IPS DF 4.7 (cell line): ENCODE data around the gene EXOC4.
A peak's percentile ranks its signal among the peaks of the same experiment; 100 is the strongest.
"Not testable (repeated sequence)": the region's sequence is repeated elsewhere in the genome, so short reads cannot be mapped to it uniquely, and the experiment has no call there.

Experiments used
- DNase-seq: peaks from one replicate; pipeline ENCODE4 v3.0.0-alpha.2; 2013; ENCODE audit warnings: low spot score; ENCODE audit errors: extremely low read depth

The EXOC4 gene

DNA sequence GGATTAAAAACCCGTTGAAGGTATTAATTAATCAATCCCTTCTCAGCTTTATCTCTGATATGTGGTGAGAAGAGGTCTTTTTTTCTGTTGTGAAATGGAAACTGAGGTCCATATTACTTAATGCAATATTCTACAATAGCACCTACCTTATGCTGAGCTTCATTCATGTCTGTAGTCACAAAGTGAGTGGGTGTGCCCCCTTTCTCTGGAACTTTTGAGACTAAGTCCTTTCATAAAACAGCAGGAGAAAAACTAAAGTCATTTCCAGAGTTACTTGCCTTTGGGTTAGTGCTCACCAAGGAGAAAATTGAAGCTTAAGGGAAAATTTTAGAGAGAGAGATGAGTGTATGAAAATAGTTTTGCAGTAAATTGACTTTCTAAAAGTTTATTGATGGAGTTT lies 61.2 kb downstream of the EXOC4 start:
- DNase-seq: no peak

- no peak for DNase-seq
These were observed 62.6 kb downstream of the EXOC4 start for GRCh38 chr7:133315332-133316040.

- DNase-seq: no peak
These were observed 67.0 kb downstream of the EXOC4 start for GRCh38 chr7:133319842-133320241.

GRCh38 chr7:133320891-133321290 lies 68.0 kb downstream of the EXOC4 start:
- DNase-seq: no peak

- DNase-seq: not testable (repeated sequence)
These were observed 68.5 kb downstream of the EXOC4 start for GRCh38 chr7:133321366-133321765.

GRCh38 chr7:133326745-133327144 lies 73.9 kb downstream of the EXOC4 start:
- DNase-seq: not testable (repeated sequence)

DNA sequence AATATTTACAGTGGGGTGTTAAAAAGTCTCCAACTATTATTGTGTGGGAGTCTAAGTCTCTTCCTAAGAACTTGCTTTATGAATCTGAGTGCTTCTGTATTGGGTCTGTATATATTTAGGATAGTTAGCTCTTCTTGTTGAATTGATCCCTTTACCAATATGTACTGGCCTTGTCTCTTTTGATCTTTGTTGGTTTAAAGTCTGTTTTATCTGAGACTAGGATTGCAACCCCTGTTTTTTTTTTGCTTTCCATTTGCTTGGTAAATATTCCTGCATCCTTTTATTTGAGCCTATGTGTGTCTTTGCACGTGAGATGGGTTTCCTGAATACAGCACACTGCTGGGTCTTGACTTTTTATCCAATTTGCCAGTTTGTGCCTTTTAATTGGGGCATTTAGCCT lies 75.1 kb downstream of the EXOC4 start:
- DNase-seq: not testable (repeated sequence)

GRCh38 chr7:133330085-133330484 lies 77.2 kb downstream of the EXOC4 start:
- DNase-seq: no peak

DNA sequence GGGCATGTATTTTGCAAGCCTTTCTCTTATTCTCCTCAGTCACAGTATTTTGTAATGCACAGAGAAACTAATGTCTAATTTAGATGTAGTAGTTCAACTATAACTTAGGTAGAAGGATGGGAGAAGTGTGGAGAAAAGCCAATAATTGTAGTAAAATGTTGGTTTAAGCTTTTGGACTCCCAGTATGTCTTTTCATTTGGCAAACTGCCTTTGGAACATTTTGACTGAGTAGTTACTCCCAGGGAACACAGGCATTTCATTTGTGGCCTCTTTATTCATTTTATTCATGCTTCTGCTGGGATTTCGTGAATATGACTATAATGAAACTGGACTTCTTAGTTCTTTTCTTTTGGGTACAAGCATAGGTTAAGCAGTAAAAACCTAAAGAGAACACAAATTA lies 79.0 kb downstream of the EXOC4 start:
- DNase-seq: no peak

DNA sequence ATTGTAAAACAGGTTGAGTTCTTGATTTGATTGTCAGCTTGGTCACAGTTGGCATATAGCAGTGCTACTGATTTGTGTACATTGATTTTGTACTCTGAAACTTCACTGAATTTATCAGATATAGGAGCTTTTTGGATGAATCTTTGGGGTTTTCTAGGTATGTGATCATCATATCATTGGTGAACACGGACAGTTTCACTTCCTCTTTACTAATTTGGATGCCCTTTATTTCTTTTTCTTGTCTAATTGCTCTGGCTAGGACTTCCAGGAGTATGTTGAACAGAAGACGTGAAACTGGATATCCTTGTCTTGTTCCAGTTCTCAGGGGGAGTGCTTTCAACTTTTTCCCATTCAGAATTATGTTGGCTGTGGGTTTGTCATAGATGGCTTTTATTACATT lies 86.9 kb downstream of the EXOC4 start:
- no peak for DNase-seq

DNA sequence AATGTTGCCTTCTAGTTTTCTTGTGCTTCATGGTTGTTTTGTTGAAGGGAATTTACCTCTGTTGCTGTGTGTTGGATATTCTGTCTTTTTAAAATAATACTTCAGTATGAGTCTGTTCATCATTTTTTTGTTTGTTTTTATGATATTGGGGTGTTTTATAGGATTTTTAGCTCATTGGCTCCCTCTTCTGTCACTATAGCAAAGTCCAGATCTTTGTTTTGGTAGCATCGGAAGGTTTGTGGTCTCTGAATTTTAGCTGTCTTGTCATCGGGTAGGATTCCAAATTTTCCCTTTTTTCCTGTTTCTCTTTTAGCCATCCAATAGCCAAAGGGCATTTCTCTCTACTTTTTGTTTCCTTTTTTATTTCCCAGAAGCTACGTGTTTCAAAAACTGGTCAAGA lies 91.4 kb downstream of the EXOC4 start:
- no peak for DNase-seq

- no peak for DNase-seq
These were observed 93.0 kb downstream of the EXOC4 start for GRCh38 chr7:133345690-133346421.

GRCh38 chr7:133348250-133348649 lies 95.4 kb downstream of the EXOC4 start:
- DNase-seq: no peak

- DNase-seq: no peak
These were observed 96.2 kb downstream of the EXOC4 start for GRCh38 chr7:133349101-133349500.

GRCh38 chr7:133352430-133352829 lies 99.6 kb downstream of the EXOC4 start:
- DNase-seq: no peak

DNA sequence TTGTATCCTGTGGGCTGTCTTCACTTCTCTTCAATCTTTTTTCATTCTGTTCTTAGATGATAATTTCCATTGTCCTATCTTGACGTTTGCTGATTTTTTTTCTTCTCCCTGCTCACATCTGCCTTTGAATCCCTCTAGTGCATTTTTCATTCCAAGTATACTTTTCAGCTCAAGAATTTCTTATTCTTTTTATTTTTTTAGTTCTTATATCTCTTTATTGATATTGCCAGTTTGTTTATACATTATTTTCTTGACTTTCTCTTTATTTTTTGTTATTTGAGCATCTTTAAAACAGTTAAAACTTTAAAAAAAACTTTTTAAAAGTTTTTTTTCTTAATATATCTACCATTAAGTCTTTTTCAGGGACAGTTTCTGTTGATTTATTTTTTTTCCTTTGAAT lies 100.9 kb downstream of the EXOC4 start:
- DNase-seq: no peak

GRCh38 chr7:133354546-133355324 lies 101.9 kb downstream of the EXOC4 start:
- DNase-seq: no peak

DNA sequence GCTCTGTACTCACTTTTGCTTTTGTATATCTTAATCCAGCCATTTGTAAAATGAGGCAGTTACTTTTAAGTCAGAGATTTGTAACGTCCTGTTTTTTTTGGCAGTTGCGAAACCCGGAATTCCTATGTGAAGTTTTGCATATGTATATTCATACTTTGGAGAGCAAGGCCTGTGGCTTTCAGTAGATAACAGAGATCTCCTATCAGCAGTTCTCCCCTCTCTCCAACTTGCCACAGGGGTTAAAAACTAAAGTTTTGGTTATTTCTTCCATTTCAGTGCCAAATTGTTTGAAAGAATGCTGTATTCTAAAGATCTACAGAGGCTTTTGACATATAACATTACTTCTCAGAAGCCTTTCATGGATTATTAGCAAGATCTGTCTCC lies 102.4 kb downstream of the EXOC4 start:
- DNase-seq: no peak

DNA sequence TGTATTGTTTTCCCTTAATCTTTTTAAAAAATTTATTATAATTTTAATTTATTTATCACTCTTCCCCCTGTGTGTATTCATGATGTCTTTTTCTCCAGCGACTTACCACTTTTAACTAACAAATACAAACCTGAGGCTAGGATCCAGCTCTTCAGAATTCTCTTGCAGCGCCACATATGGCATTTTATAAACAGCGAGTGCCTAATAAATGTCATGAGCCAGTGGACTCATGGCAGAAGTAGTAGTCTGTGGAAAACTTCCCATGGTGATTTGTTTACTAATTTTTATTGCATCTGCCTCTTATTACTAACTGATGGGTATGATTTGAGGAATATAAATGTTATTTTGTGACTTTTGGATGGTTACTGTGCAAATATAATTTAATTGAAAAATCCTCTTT lies 102.9 kb downstream of the EXOC4 start:
- DNase-seq: no peak

DNA sequence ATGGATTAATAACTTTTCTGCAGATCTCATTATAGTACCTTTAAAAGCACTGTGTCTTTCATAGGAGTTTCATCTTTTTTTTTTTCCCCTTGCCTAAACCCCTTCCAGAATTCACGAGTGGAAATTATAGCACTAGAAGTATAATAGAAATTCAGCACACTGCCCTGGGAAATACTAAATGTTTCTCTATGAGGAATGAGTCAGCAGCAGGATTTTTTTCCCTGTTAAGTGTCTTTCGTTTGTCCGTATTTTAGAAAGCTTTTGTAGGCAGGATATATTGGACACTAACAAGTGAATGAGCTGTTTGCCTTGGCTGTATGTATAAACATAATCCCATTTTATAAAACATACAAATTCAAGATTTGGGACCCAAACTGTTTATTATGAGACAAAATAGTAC lies 105.8 kb downstream of the EXOC4 start:
- DNase-seq: no peak

DNA sequence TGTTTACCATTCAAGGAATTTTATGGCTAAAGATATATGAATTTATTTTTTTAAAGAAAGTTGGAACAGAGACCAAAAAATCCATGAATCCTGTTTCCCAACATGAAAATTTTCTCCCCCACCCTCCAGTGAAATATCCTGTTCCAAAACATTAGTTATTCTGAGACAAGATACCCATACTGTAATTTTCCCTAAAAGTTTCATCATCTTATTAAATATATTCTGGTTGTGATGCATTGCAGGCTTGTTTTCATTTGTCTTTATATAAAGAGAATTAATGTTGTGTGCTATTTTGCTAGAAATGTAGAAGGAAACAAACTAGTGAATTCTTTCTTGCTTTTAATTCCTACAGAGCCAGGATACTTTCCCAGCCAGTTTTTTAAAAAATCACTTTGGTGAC lies 106.6 kb downstream of the EXOC4 start:
- DNase-seq: no peak

GRCh38 chr7:133360201-133360600 lies 107.3 kb downstream of the EXOC4 start:
- peak; percentile 53 for DNase-seq
